CD4-positive, alpha-beta memory T cell (primary cell): ENCODE results near the gene POU2F2. TPM values are rescaled to one million over a fixed set of nuclear protein-coding genes. Genes with fewer than 3 reads are reported as not detected.

ENCODE experiments used
- CTCF ChIA-PET: fragments of 350-600 bp; sonication (Branson Sonifier 250); formaldehyde crosslinking; loops from one replicate; lab custom pipeline; 2021; ENCODE audit warnings: inconsistent platforms; ENCODE audit not compliant: partially characterized antibody; lab: Charles Lee
- POLR2A ChIA-PET: fragments of 350-600 bp; sonication (Branson Sonifier 250); formaldehyde crosslinking; loops from one replicate; lab custom pipeline; 2021; ENCODE audit not compliant: partially characterized antibody; lab: Charles Lee
- DNase-seq, 5 donors: peaks; one replicate each; pipeline versions ENCODE4 v3.0.0 to v3.0.0-alpha.2; 2020 to 2022; ENCODE audit warnings: mixed read lengths in 1 of 5
- H3K27ac ChIP-seq: one replicate; pipeline ENCODE4 v1.7.0; 2013; ENCODE audit warnings: low read depth, low read length
- H3K27me3 ChIP-seq: 2 replicates; pipeline ENCODE4 v1.7.0; 2013; ENCODE audit warnings: mild to moderate bottlenecking, low read length, moderate library complexity; ENCODE audit not compliant: insufficient read depth
- H3K36me3 ChIP-seq: 2 replicates; pipeline ENCODE4 v1.7.0; 2013; ENCODE audit warnings: mild to moderate bottlenecking, low read length, moderate library complexity; ENCODE audit not compliant: insufficient read depth
- H3K4me1 ChIP-seq: 2 replicates; pipeline ENCODE4 v1.7.0; 2013; ENCODE audit warnings: mild to moderate bottlenecking, low read length, moderate library complexity; ENCODE audit not compliant: insufficient read depth
- H3K4me3 ChIP-seq, 2 donors: one replicate each; pipeline ENCODE4 v1.7.0; 2013; ENCODE audit warnings: low read length in 2 of 2, mild to moderate bottlenecking in 1 of 2
- H3K9me3 ChIP-seq, 2 donors: one replicate each; pipeline ENCODE4 v1.7.0; 2013; ENCODE audit warnings: low read length in 2 of 2, control low read depth in 1 of 2; ENCODE audit not compliant: control insufficient read depth in 1 of 2
- H3K27ac Mint-ChIP-seq, 7 donors: one replicate each; pipeline ENCODE4 v1.8.0; 2020 to 2021; ENCODE audit warnings: mixed read lengths in 7 of 7, mild to moderate bottlenecking in 6 of 7, inconsistent platforms in 3 of 7, moderate library complexity in 3 of 7
- H3K27me3 Mint-ChIP-seq, 2 donors: one replicate each; pipeline ENCODE4 v1.8.0; 2020 to 2021; ENCODE audit warnings: mixed read lengths in 2 of 2
- H3K36me3 Mint-ChIP-seq, 2 donors: one replicate each; pipeline ENCODE4 v1.8.0; 2020 to 2021; ENCODE audit warnings: mixed read lengths in 2 of 2, inconsistent platforms in 1 of 2, mild to moderate bottlenecking in 1 of 2
- H3K4me1 Mint-ChIP-seq, 4 donors: one replicate each; pipeline ENCODE4 v1.8.0; 2020 to 2021; ENCODE audit warnings: mixed read lengths in 4 of 4, mild to moderate bottlenecking in 1 of 4
- H3K4me3 Mint-ChIP-seq, 8 donors: one replicate each; pipeline ENCODE4 v1.8.0; 2020 to 2021; ENCODE audit warnings: mixed read lengths in 8 of 8, mild to moderate bottlenecking in 7 of 8, moderate library complexity in 6 of 8, inconsistent platforms in 3 of 8
- H3K9me3 Mint-ChIP-seq, 8 donors: one replicate each; pipeline ENCODE4 v1.8.0; 2020 to 2021; ENCODE audit warnings: mixed read lengths in 8 of 8, mild to moderate bottlenecking in 5 of 8, inconsistent platforms in 3 of 8, moderate library complexity in 1 of 8
- intact Hi-C: fragments of 100-400 bp; cut with micrococcal nuclease; formaldehyde crosslinking; loops from one replicate; pipeline ENCODE4 v1.15.1; 2023
- polyA plus RNA-seq, 2 donors: library from polyadenylated mRNA; unstranded; fragments of 300-500 nt; fragmentation: Illumina TruSeq; gene quantifications; one replicate each; pipeline ENCODE4 v1.2.3, GENCODE V29; 2021
- total RNA-seq, 2 experiments: library from RNA; stranded (reverse); gene quantifications; one replicate each; pipeline ENCODE4 v1.2.3, GENCODE V29; 2021

Gene POU2F2
- total and polyA plus RNA-seq, 4 experiments from 2014 or later: 3.1 to 69.3 (median 45.6) TPM

- H3K27ac ChIP-seq: no peak overlapping the region
These were observed 24.3 kb upstream of the POU2F2 start for GRCh38 chr19:42156571-42156970.

GRCh38 chr19:42155796-42156195 is 23.6 kb upstream of the POU2F2 start:
- peak overlapping the region in 1 of 7 donors; percentile 53 for H3K27ac Mint-ChIP-seq
- ChIA-PET CTCF (interaction anchor here (1.6 to 1.8 kb wide), 2 partner anchors 18 to 23 kb away, joined by 3 to 4 read pairs; partner anchors contain the start of gene POU2F2), POLR2A (no interaction called here)

More at GRCh38 chr19:42156571-42156970, 24.3 kb upstream of the POU2F2 start:
- peaks cover 0 to 1% (median 0%) of the 10 kb centered on the region in 8 donors for H3K9me3 Mint-ChIP-seq
- Histone ChIP-seq H3K27me3 (no peaks in the 10 kb centered on the region), H3K9me3 (no peaks in the 10 kb centered on the region), H3K4me1 (peaks cover 9% of the 10 kb centered on the region), H3K4me3 (no peak overlapping the region), H3K36me3 (no peaks in the 10 kb centered on the region)
- ChIA-PET POLR2A (interaction anchor here (0.7 kb wide), 1 partner anchor 10 kb away, joined by 3 read pairs; no protein-coding TSS in a partner anchor), CTCF (interaction anchor here (1.6 kb wide), 1 partner anchor 19 kb away, joined by 3 read pairs; no protein-coding TSS in a partner anchor)
- peaks cover 11 to 19% (median 16%) of the 10 kb centered on the region in 4 donors for H3K4me1 Mint-ChIP-seq
- peaks cover 0 to 2% of the 10 kb centered on the region in 2 donors for H3K27me3 Mint-ChIP-seq
- peak overlapping the region in 1 of 7 donors; percentile 48 for H3K27ac Mint-ChIP-seq
- DNase-seq: no peak
- intact Hi-C loops: no loop called here
- no peak overlapping the region for H3K4me3 Mint-ChIP-seq
- peaks cover 0 to 7% of the 10 kb centered on the region in 2 donors for H3K36me3 Mint-ChIP-seq

GRCh38 chr19:42154471-42155323 is 22.5 kb upstream of the POU2F2 start:
- POLR2A ChIA-PET: interaction anchor here (1.1 kb wide), 1 partner anchor 11 kb away, joined by 3 read pairs; no protein-coding TSS in a partner anchor
- Mint-ChIP-seq H3K4me3 (peak overlapping the region in 5 of 8 donors; percentile 22 to 80 (median 49)), H3K27ac (peak overlapping the region in 6 of 7 donors; percentile 4 to 80 (median 58)), H3K4me1 (peaks cover 11 to 19% (median 16%) of the 10 kb centered on the region in 4 donors), H3K27me3 (peaks cover 0 to 2% of the 10 kb centered on the region in 2 donors), H3K9me3 (peaks cover 0 to 3% (median 0%) of the 10 kb centered on the region in 8 donors), H3K36me3 (peaks cover 0 to 7% of the 10 kb centered on the region in 2 donors)
- Histone ChIP-seq H3K4me3 (no peak overlapping the region), H3K9me3 (no peaks in the 10 kb centered on the region), H3K36me3 (no peaks in the 10 kb centered on the region), H3K27ac (no peak overlapping the region), H3K4me1 (peaks cover 9% of the 10 kb centered on the region), H3K27me3 (no peaks in the 10 kb centered on the region)
- no peak for DNase-seq
- intact Hi-C loops: no loop called here
- CTCF ChIA-PET: interaction anchor here (1.6 to 1.8 kb wide), 2 partner anchors 17 to 22 kb away, joined by 3 to 4 read pairs; partner anchors contain the start of gene POU2F2

More at GRCh38 chr19:42155796-42156195, 23.6 kb upstream of the POU2F2 start:
- Mint-ChIP-seq H3K4me1 (peaks cover 11 to 19% (median 16%) of the 10 kb centered on the region in 4 donors), H3K36me3 (peaks cover 0 to 7% of the 10 kb centered on the region in 2 donors), H3K9me3 (peaks cover 0 to 1% (median 0%) of the 10 kb centered on the region in 8 donors), H3K27me3 (peaks cover 0 to 2% of the 10 kb centered on the region in 2 donors), H3K4me3 (no peak overlapping the region)
- DNase-seq: no peak
- no peak overlapping the region for H3K27ac ChIP-seq
- H3K9me3 ChIP-seq: no peaks in the 10 kb centered on the region
- H3K4me1 ChIP-seq: peaks cover 9% of the 10 kb centered on the region
- H3K4me3 ChIP-seq: no peak overlapping the region
- intact Hi-C loops: no loop called here
- no peaks in the 10 kb centered on the region for H3K36me3 ChIP-seq
- no peaks in the 10 kb centered on the region for H3K27me3 ChIP-seq

- Mint-ChIP-seq H3K27me3 (peaks cover 0 to 4% of the 10 kb centered on the region in 2 donors), H3K9me3 (peaks cover 0 to 3% (median 0%) of the 10 kb centered on the region in 8 donors), H3K4me3 (peak overlapping the region in 2 of 8 donors; percentile 22 to 57), H3K27ac (peak overlapping the region in 2 of 7 donors; percentile 20 to 80), H3K4me1 (peaks cover 16 to 27% (median 23%) of the 10 kb centered on the region in 4 donors), H3K36me3 (peaks cover 0 to 7% of the 10 kb centered on the region in 2 donors)
- H3K4me1 ChIP-seq: peaks cover 14% of the 10 kb centered on the region
- ChIA-PET CTCF (interaction anchor here (1.8 kb wide), 1 partner anchor 21 kb away, joined by 4 read pairs; the partner anchor contains the start of gene POU2F2), POLR2A (interaction anchor here (1.1 kb wide), 1 partner anchor 10 kb away, joined by 3 read pairs; no protein-coding TSS in a partner anchor)
- H3K27me3 ChIP-seq: no peaks in the 10 kb centered on the region
- DNase-seq: no peak
- no peaks in the 10 kb centered on the region for H3K9me3 ChIP-seq
- H3K4me3 ChIP-seq: no peak overlapping the region
- no peak overlapping the region for H3K27ac ChIP-seq
- H3K36me3 ChIP-seq: no peaks in the 10 kb centered on the region
- intact Hi-C loops: no loop called here
These were observed 21.6 kb upstream of the POU2F2 start for GRCh38 chr19:42153672-42154433.

GRCh38 chr19:42152910-42153671 is 20.8 kb upstream of the POU2F2 start:
- CTCF ChIA-PET: no interaction called here
- Mint-ChIP-seq H3K27me3 (peaks cover 0 to 4% of the 10 kb centered on the region in 2 donors), H3K27ac (no peak overlapping the region), H3K4me1 (peaks cover 22 to 34% (median 30%) of the 10 kb centered on the region in 4 donors), H3K4me3 (peak overlapping the region in 1 of 8 donors; percentile 8), H3K36me3 (peaks cover 0 to 7% of the 10 kb centered on the region in 2 donors), H3K9me3 (peaks cover 0 to 3% (median 0%) of the 10 kb centered on the region in 8 donors)
- POLR2A ChIA-PET: interaction anchor here (1.3 kb wide), 1 partner anchor 13 kb away, joined by 4 read pairs; no protein-coding TSS in a partner anchor
- H3K9me3 ChIP-seq: no peaks in the 10 kb centered on the region
- no peaks in the 10 kb centered on the region for H3K27me3 ChIP-seq
- no peaks in the 10 kb centered on the region for H3K36me3 ChIP-seq
- H3K27ac ChIP-seq: no peak overlapping the region
- H3K4me1 ChIP-seq: peaks cover 21% of the 10 kb centered on the region
- DNase-seq: no peak
- intact Hi-C loops: no loop called here
- H3K4me3 ChIP-seq: no peak overlapping the region
